Measurements from ENCODE around the gene PICK1. TPM values are rescaled to one million over a fixed set of nuclear protein-coding genes. Genes with fewer than 3 reads are reported as not detected.
A peak's percentile ranks its signal among the peaks of the same experiment; 100 is the strongest.

PICK1 gene
- total and polyA plus RNA-seq, 7 donors: 11.9 to 31.5 (median 18.9) TPM

GRCh38 chr22:38070250-38070921 lies 13.2 kb downstream of the PICK1 start:
- DNase-seq (peak in 1 of 2 donors; percentile 7), ATAC-seq (no peak)
- no peak for TF ChIP-seq CTCF (IDR thresholded peaks at IDR 0.05)
- intact Hi-C loops (cut with DNase I): loop anchor here in 1 of 2 donors (5.0 kb wide), 1 partner anchor 102 kb away; no protein-coding TSS in a partner anchor
- Histone ChIP-seq H3K27me3 (ENCODE audit: insufficient read depth in 3 of 3, low read length in 2 of 3) (no peaks in the 10 kb centered on the region), H3K27ac (peak overlapping the region; percentile 95), H3K4me3 (no peak overlapping the region), H3K4me1 (peaks cover 55% of the 10 kb centered on the region), H3K36me3 (ENCODE audit: insufficient read depth in 1 of 2, low read depth in 1 of 2) (peaks cover 0 to 59% of the 10 kb centered on the region in 2 donors), H3K9me3 (no peaks in the 10 kb centered on the region)
- WGBS, 3 donors: 58 to 64% (median 64%) methylated on average over 11 of the region's 11 CpGs

- peaks cover 42% of the 10 kb centered on the region for H3K4me1 ChIP-seq
- H3K9me3 ChIP-seq: no peaks in the 10 kb centered on the region
- H3K4me3 ChIP-seq: no peak overlapping the region
- 83 to 87% (median 84%) methylated on average over 21 to 22 of the region's 22 CpGs for WGBS, 3 donors
- H3K36me3 ChIP-seq (ENCODE audit: insufficient read depth in 1 of 2, low read depth in 1 of 2): peaks cover 0 to 47% of the 10 kb centered on the region in 2 donors
- peak; percentile 11 to 48 for DNase-seq
- peak overlapping the region; percentile 95 for H3K27ac ChIP-seq
- no peaks in the 10 kb centered on the region for H3K27me3 ChIP-seq (ENCODE audit: insufficient read depth in 3 of 3, low read length in 2 of 3)
- ATAC-seq: no peak
- intact Hi-C loops (cut with DNase I): loop anchor here in 1 of 2 donors (5.0 kb wide), 1 partner anchor 101 kb away; no protein-coding TSS in a partner anchor
- no peak for TF ChIP-seq CTCF (IDR thresholded peaks at IDR 0.05)
Measured at GRCh38 chr22:38071421-38072321, 14.5 kb downstream of the PICK1 start.

GRCh38 chr22:38072322-38073149 lies 15.3 kb downstream of the PICK1 start:
- 94 to 96% (median 95%) methylated on average over 25 of the region's 25 CpGs for WGBS, 3 donors
- Histone ChIP-seq H3K27me3 (ENCODE audit: insufficient read depth in 3 of 3, low read length in 2 of 3) (no peaks in the 10 kb centered on the region), H3K36me3 (ENCODE audit: insufficient read depth in 1 of 2, low read depth in 1 of 2) (peaks cover 0 to 44% of the 10 kb centered on the region in 2 donors), H3K4me3 (no peak overlapping the region), H3K27ac (no peak overlapping the region), H3K4me1 (peaks cover 33% of the 10 kb centered on the region), H3K9me3 (no peaks in the 10 kb centered on the region)
- intact Hi-C loops (cut with DNase I): loop anchor here in 1 of 2 donors (5.0 kb wide), 1 partner anchor 100 kb away; no protein-coding TSS in a partner anchor
- no peak for ATAC-seq
- no peak for TF ChIP-seq CTCF (IDR thresholded peaks at IDR 0.05)
- DNase-seq: peak; percentile 13 to 48
